Osteocyte (in vitro differentiated cells): ENCODE data around the gene METTL2B. TPM values are rescaled to one million over a fixed set of nuclear protein-coding genes. Genes with fewer than 3 reads are reported as not detected.
A peak's percentile ranks its signal among the peaks of the same experiment; 100 is the strongest.
"Not testable (repeated sequence)": the region's sequence is repeated elsewhere in the genome, so short reads cannot be mapped to it uniquely, and the experiment has no call there.

Source experiments
- DNase-seq: peaks from one replicate; pipeline ENCODE4 v3.0.0; 2021; ENCODE audit warnings: mixed read lengths; ENCODE audit not compliant: unreplicated experiment; ENCODE audit errors: extremely low spot score
- H3K27ac Mint-ChIP-seq: one replicate; pipeline ENCODE4 v1.8.0; 2021; ENCODE audit warnings: mild to moderate bottlenecking, mixed read lengths; ENCODE audit not compliant: unreplicated experiment
- H3K27me3 Mint-ChIP-seq: one replicate; pipeline ENCODE4 v1.8.0; 2021; ENCODE audit warnings: mixed read lengths; ENCODE audit not compliant: unreplicated experiment
- H3K36me3 Mint-ChIP-seq: one replicate; pipeline ENCODE4 v1.8.0; 2021; ENCODE audit warnings: mixed read lengths; ENCODE audit not compliant: unreplicated experiment
- H3K4me1 Mint-ChIP-seq: one replicate; pipeline ENCODE4 v1.8.0; 2021; ENCODE audit warnings: mixed read lengths; ENCODE audit not compliant: unreplicated experiment
- H3K4me3 Mint-ChIP-seq: one replicate; pipeline ENCODE4 v1.8.0; 2021; ENCODE audit warnings: mild to moderate bottlenecking, moderate library complexity, mixed read lengths; ENCODE audit not compliant: unreplicated experiment
- H3K9me3 Mint-ChIP-seq: one replicate; pipeline ENCODE4 v1.8.0; 2021; ENCODE audit warnings: mixed read lengths; ENCODE audit not compliant: unreplicated experiment
- total RNA-seq: library from RNA; stranded (reverse); gene quantifications from 2 replicates; pipeline ENCODE4 v1.2.1, GENCODE V29; 2021

The METTL2B gene
- total RNA-seq, 1 donor from 2014 or later: 33.2 TPM

- not testable (repeated sequence) for H3K4me3 Mint-ChIP-seq, H3K9me3 Mint-ChIP-seq, H3K27me3 Mint-ChIP-seq, H3K36me3 Mint-ChIP-seq, DNase-seq, H3K4me1 Mint-ChIP-seq, H3K27ac Mint-ChIP-seq
Observed at GRCh38 chr7:128511692-128512091, 35.1 kb downstream of the METTL2B start.

GRCh38 chr7:128515232-128515631, 38.7 kb downstream of the METTL2B start:
- DNase-seq, H3K4me1 Mint-ChIP-seq, H3K9me3 Mint-ChIP-seq, H3K27ac Mint-ChIP-seq, H3K27me3 Mint-ChIP-seq, H3K36me3 Mint-ChIP-seq, H3K4me3 Mint-ChIP-seq: not testable (repeated sequence)

GRCh38 chr7:128517023-128517422, 40.5 kb downstream of the METTL2B start:
- not testable (repeated sequence) for H3K36me3 Mint-ChIP-seq, H3K27ac Mint-ChIP-seq, H3K27me3 Mint-ChIP-seq, H3K9me3 Mint-ChIP-seq, H3K4me3 Mint-ChIP-seq, DNase-seq, H3K4me1 Mint-ChIP-seq

- H3K9me3 Mint-ChIP-seq, H3K4me1 Mint-ChIP-seq, H3K36me3 Mint-ChIP-seq, H3K27me3 Mint-ChIP-seq, H3K4me3 Mint-ChIP-seq: not testable (repeated sequence)
- DNase-seq: peak; percentile 92
- peak overlapping the region; percentile 64 for H3K27ac Mint-ChIP-seq
Observed at GRCh38 chr7:128523226-128523931, 46.8 kb downstream of the METTL2B start.

- not testable (repeated sequence) for H3K36me3 Mint-ChIP-seq, DNase-seq, H3K27me3 Mint-ChIP-seq, H3K4me3 Mint-ChIP-seq, H3K9me3 Mint-ChIP-seq, H3K4me1 Mint-ChIP-seq
- H3K27ac Mint-ChIP-seq: peak overlapping the region; percentile 64
Observed at GRCh38 chr7:128523932-128524524, 47.5 kb downstream of the METTL2B start.

GRCh38 chr7:128525584-128525983, 49.0 kb downstream of the METTL2B start:
- not testable (repeated sequence) for H3K9me3 Mint-ChIP-seq, H3K27ac Mint-ChIP-seq, H3K36me3 Mint-ChIP-seq, H3K27me3 Mint-ChIP-seq, H3K4me3 Mint-ChIP-seq, DNase-seq
- peaks cover 13% of the 10 kb centered on the region for H3K4me1 Mint-ChIP-seq

GRCh38 chr7:128526062-128526466, 49.5 kb downstream of the METTL2B start:
- H3K4me3 Mint-ChIP-seq, H3K36me3 Mint-ChIP-seq, H3K27ac Mint-ChIP-seq, DNase-seq, H3K27me3 Mint-ChIP-seq, H3K9me3 Mint-ChIP-seq: not testable (repeated sequence)
- H3K4me1 Mint-ChIP-seq: peaks cover 13% of the 10 kb centered on the region

- not testable (repeated sequence) for DNase-seq, H3K9me3 Mint-ChIP-seq, H3K27me3 Mint-ChIP-seq, H3K4me3 Mint-ChIP-seq, H3K27ac Mint-ChIP-seq, H3K36me3 Mint-ChIP-seq
- H3K4me1 Mint-ChIP-seq: peaks cover 18% of the 10 kb centered on the region
Observed at GRCh38 chr7:128529191-128529590, 52.6 kb downstream of the METTL2B start.

- DNase-seq, H3K9me3 Mint-ChIP-seq, H3K27me3 Mint-ChIP-seq, H3K36me3 Mint-ChIP-seq: not testable (repeated sequence)
- Mint-ChIP-seq H3K27ac (peak overlapping the region; percentile 87), H3K4me1 (peaks cover 23% of the 10 kb centered on the region), H3K4me3 (peak overlapping the region; percentile 83)
Observed at GRCh38 chr7:128530121-128530854, 53.7 kb downstream of the METTL2B start.
